NCI-H774 (cell line): ENCODE results near the gene ZNF121.

Source experiments
- DNase-seq: peaks from one replicate; lab custom pipeline; 2025; lab: John Stamatoyannopoulos, UW

The ZNF121 gene

GRCh38 chr19:9538183-9539058 lies 45.9 kb downstream of the ZNF121 start, which contains the start of gene ZNF426:
TSS of gene ZNF426 (minus strand) at chr19:9538645. CDS start at chr19:9536232, 2,413 bp downstream.
- peak; percentile 73 for DNase-seq

- DNase-seq, result no peak
Observed at GRCh38 chr19:9535934-9536333, 48.4 kb downstream of the ZNF121 start.

- DNase-seq, result no peak
Observed at GRCh38 chr19:9531933-9532332, 52.4 kb downstream of the ZNF121 start.

- no peak for DNase-seq
Observed at GRCh38 chr19:9528757-9529336, 55.5 kb downstream of the ZNF121 start.

- no peak for DNase-seq
Observed at GRCh38 chr19:9523885-9524474, 60.3 kb downstream of the ZNF121 start.
